DOHH2 (cell line): ENCODE results near the gene HPSE.
"Not testable (repeated sequence)": the region's sequence is repeated elsewhere in the genome, so short reads cannot be mapped to it uniquely, and the experiment has no call there.

Source experiments
- H3F3A ChIP-seq: fragments of 200-600 bp; sonication (generic), shearing (Covaris generic); 2 replicates; pipeline ENCODE4 v1.6.0; 2016; ENCODE audit warnings: antibody characterized with exemption, mild to moderate bottlenecking; ENCODE audit not compliant: control insufficient read depth, insufficient read depth
- H3K27ac ChIP-seq: fragments of 200-600 bp; sonication (generic); 2 replicates; pipeline ENCODE4 v1.5.1; 2014; ENCODE audit warnings: low read depth, mild to moderate bottlenecking, low read length, moderate library complexity
- H3K27me3 ChIP-seq: fragments of 200-600 bp; sonication (generic); 2 replicates; pipeline ENCODE4 v1.6.1; 2014; ENCODE audit warnings: mild to moderate bottlenecking, low read length, mixed read lengths; ENCODE audit not compliant: control insufficient read depth
- H3K36me3 ChIP-seq: fragments of 200-600 bp; sonication (generic); 2 replicates; pipeline ENCODE4 v1.6.1; 2014; ENCODE audit warnings: mild to moderate bottlenecking, low read length, moderate library complexity, mixed read lengths; ENCODE audit not compliant: control insufficient read depth
- H3K4me1 ChIP-seq: fragments of 200-600 bp; sonication (generic); 2 replicates; pipeline ENCODE4 v1.6.1; 2014; ENCODE audit warnings: mild to moderate bottlenecking, low read length, mixed read lengths; ENCODE audit not compliant: control insufficient read depth
- H3K4me2 ChIP-seq: fragments of 200-600 bp; sonication (generic); 2 replicates; pipeline ENCODE4 v1.6.0; 2014; ENCODE audit warnings: mild to moderate bottlenecking, low read length, moderate library complexity
- H3K4me3 ChIP-seq: fragments of 200-600 bp; sonication (generic); 2 replicates; pipeline ENCODE4 v1.5.1; 2014; ENCODE audit warnings: mild to moderate bottlenecking, low read length, mixed read lengths
- H3K79me2 ChIP-seq: fragments of 200-600 bp; sonication (generic); 2 replicates; pipeline ENCODE4 v1.6.1; 2014; ENCODE audit warnings: mild to moderate bottlenecking, low read length, mixed read lengths; ENCODE audit not compliant: control insufficient read depth
- H3K9me2 ChIP-seq: fragments of 200-600 bp; sonication (generic); replicated peaks from 2 replicates; pipeline ENCODE4 v1.6.1; 2014; ENCODE audit warnings: mild to moderate bottlenecking, low read length, mixed read lengths; ENCODE audit not compliant: control insufficient read depth
- H3K9me3 ChIP-seq: fragments of 200-600 bp; sonication (generic); 2 replicates; pipeline ENCODE4 v1.6.1; 2014; ENCODE audit warnings: antibody characterized with exemption, low read length, mixed read lengths; ENCODE audit not compliant: control insufficient read depth, insufficient read depth
- H4K20me1 ChIP-seq: fragments of 200-600 bp; sonication (generic); 2 replicates; pipeline ENCODE4 v1.6.0; 2014; ENCODE audit warnings: low read depth, mild to moderate bottlenecking, antibody characterized with exemption, low read length, moderate library complexity; ENCODE audit not compliant: control insufficient read depth, insufficient read depth
- CTCF ChIP-seq: fragments of 200-600 bp; sonication (generic); IDR thresholded peaks from one replicate; pipeline ENCODE4 v1.5.1; 2014; ENCODE audit warnings: antibody characterized with exemption, mild to moderate bottlenecking, low read depth, low read length; ENCODE audit not compliant: poor library complexity, severe bottlenecking
- EZH2phosphoT487 ChIP-seq: fragments of 200-600 bp; sonication (generic); IDR thresholded peaks from 2 replicates; pipeline ENCODE4 v1.6.1; 2017; ENCODE audit warnings: borderline replicate concordance, mild to moderate bottlenecking, antibody characterized with exemption, low read length, moderate library complexity, mixed read lengths

The HPSE gene

GRCh38 chr4:83281307-83281706, 53.3 kb downstream of the HPSE start:
- Histone ChIP-seq H3K9me3 (no peaks in the 10 kb centered on the region), H3F3A (peaks cover 18% of the 10 kb centered on the region), H3K9me2 (no peaks in the 10 kb centered on the region), H3K4me3 (no peak overlapping the region), H3K79me2 (peaks cover 30% of the 10 kb centered on the region), H3K4me2 (no peak overlapping the region), H4K20me1 (no peaks in the 10 kb centered on the region), H3K27me3 (no peaks in the 10 kb centered on the region), H3K27ac (no peak overlapping the region), H3K36me3 (peaks cover 16% of the 10 kb centered on the region), H3K4me1 (peaks cover 46% of the 10 kb centered on the region)
- TF ChIP-seq EZH2phosphoT487 = no peak
- no peak for TF ChIP-seq CTCF

GRCh38 chr4:83276299-83277040, 58.2 kb downstream of the HPSE start:
- no peak for TF ChIP-seq EZH2phosphoT487
- no peak for TF ChIP-seq CTCF
- Histone ChIP-seq H3F3A (peaks cover 12% of the 10 kb centered on the region; the same call in 1 of the 2 replicates), H3K27ac (no peak overlapping the region), H4K20me1 (no peaks in the 10 kb centered on the region), H3K27me3 (no peaks in the 10 kb centered on the region), H3K36me3 (peaks cover 31% of the 10 kb centered on the region), H3K4me1 (peaks cover 30% of the 10 kb centered on the region), H3K79me2 (peaks cover 12% of the 10 kb centered on the region), H3K4me2 (peak overlapping the region; percentile 55), H3K9me3 (no peaks in the 10 kb centered on the region), H3K9me2 (no peaks in the 10 kb centered on the region), H3K4me3 (peak overlapping the region; percentile 18; the same call in 1 of the 2 replicates)

GRCh38 chr4:83273926-83274325, 60.7 kb downstream of the HPSE start:
- not testable (repeated sequence) for H3K79me2 ChIP-seq, H4K20me1 ChIP-seq, H3K4me2 ChIP-seq, H3K9me3 ChIP-seq, H3K4me3 ChIP-seq, H3K27me3 ChIP-seq, H3K9me2 ChIP-seq, H3K27ac ChIP-seq
- Histone ChIP-seq H3K4me1 (peaks cover 27% of the 10 kb centered on the region), H3F3A (peaks cover 12% of the 10 kb centered on the region; the same call in 1 of the 2 replicates), H3K36me3 (peaks cover 39% of the 10 kb centered on the region)

GRCh38 chr4:83272900-83273299, 61.7 kb downstream of the HPSE start:
- Histone ChIP-seq H3K4me2 (peak overlapping the region; percentile 19; the same call in 1 of the 2 replicates), H3K9me2 (no peaks in the 10 kb centered on the region), H3K4me3 (no peak overlapping the region), H3F3A (peaks cover 12% of the 10 kb centered on the region; the same call in 1 of the 2 replicates), H3K79me2 (no peaks in the 10 kb centered on the region), H3K36me3 (peaks cover 38% of the 10 kb centered on the region), H3K9me3 (no peaks in the 10 kb centered on the region), H3K27me3 (no peaks in the 10 kb centered on the region), H4K20me1 (no peaks in the 10 kb centered on the region), H3K4me1 (peaks cover 27% of the 10 kb centered on the region), H3K27ac (no peak overlapping the region)
- no peak for TF ChIP-seq CTCF
- no peak for TF ChIP-seq EZH2phosphoT487
